Peyer's patch (tissue), 4 donors: ENCODE results near the gene CADPS. TPM values are rescaled to one million over a fixed set of nuclear protein-coding genes. Genes with fewer than 3 reads are reported as not detected.
A peak's percentile ranks its signal among the peaks of the same experiment; 100 is the strongest.

Experiments
- DNase-seq, 3 donors: peaks; one replicate each; pipeline ENCODE4 v3.0.0-alpha.2; 2017 to 2019
- H3K27ac ChIP-seq, 4 donors: fragments of 200-600 bp; sonication (generic); one replicate each; pipeline ENCODE4 v1.5.1; 2016 to 2019
- H3K27me3 ChIP-seq, 2 donors: fragments of 200-600 bp; sonication (generic); one replicate each; pipeline ENCODE4 v1.5.1; 2019
- H3K36me3 ChIP-seq, 3 donors: fragments of 200-600 bp; sonication (generic); one replicate each; pipeline ENCODE4 v1.5.1; 2016 to 2019
- H3K4me1 ChIP-seq, 4 donors: fragments of 200-600 bp; sonication (generic); one replicate each; pipeline ENCODE4 v1.5.1; 2016 to 2019
- H3K4me3 ChIP-seq, 4 donors: fragments of 200-600 bp; sonication (generic); 1 replicate in 3 of 4; 2 replicates in 1 of 4; pipeline ENCODE4 v1.5.1; 2016 to 2019; ENCODE audit warnings: mild to moderate bottlenecking in 1 of 4
- H3K9me3 ChIP-seq, 4 donors: fragments of 200-600 bp; sonication (generic); one replicate each; pipeline ENCODE4 v1.5.1; 2016 to 2019; ENCODE audit warnings: mild to moderate bottlenecking in 1 of 4
- CTCF ChIP-seq, 6 experiments: fragments of 450-650 bp in 4 of 6; fragments of 200-600 bp in 2 of 6; sonication (generic) in 1 of 6; IDR thresholded peaks; one replicate each; pipeline ENCODE4 v1.5.1; 2017 to 2019; ENCODE audit warnings: antibody characterized with exemption in 6 of 6, mild to moderate bottlenecking in 3 of 6, moderate library complexity in 1 of 6
- POLR2A ChIP-seq, 2 donors: fragments of 450-650 bp; IDR thresholded peaks; one replicate each; pipeline ENCODE4 v1.5.1; 2017; ENCODE audit warnings: antibody characterized with exemption in 2 of 2, mild to moderate bottlenecking in 2 of 2, moderate library complexity in 2 of 2
- total RNA-seq, 4 donors: library from RNA; depleted of rRNA; stranded (reverse); fragments of >200 nt; gene quantifications; one replicate each; pipeline ENCODE4 v1.1.0, GENCODE V29; 2016

Gene CADPS
- total RNA-seq, 4 donors from 2014 or later = 6.4 to 29.7 (median 18.1) TPM

DNA sequence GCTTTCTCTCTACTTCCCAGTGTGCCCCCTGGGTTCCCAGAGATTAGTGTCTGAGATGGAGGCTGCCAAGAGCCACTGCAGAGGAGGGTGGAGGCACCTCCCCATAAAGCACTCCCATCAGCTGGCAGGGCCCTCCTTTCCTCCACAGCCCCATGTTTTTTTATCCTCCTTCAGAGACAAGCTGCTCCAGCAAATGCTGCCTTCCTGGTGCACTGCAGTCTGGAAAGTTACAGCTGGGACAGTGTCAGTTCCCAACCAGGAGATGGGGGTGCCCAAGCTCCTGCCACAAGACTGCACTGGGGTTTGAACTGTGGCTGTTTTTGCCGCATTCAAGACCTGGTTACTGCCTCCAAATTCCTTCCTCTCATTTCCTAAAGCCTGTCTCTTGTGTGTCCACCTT is 206.1 kb downstream of the CADPS start:
- no peaks in the 10 kb centered on the region for H3K36me3 ChIP-seq
- no peaks in the 10 kb centered on the region for H3K4me1 ChIP-seq
- H3K27ac ChIP-seq = no peak overlapping the region
- no peak overlapping the region for H3K4me3 ChIP-seq
- no peaks in the 10 kb centered on the region for H3K27me3 ChIP-seq
- TF ChIP-seq POLR2A (IDR thresholded peaks at IDR 0.05) (no peak), CTCF (IDR thresholded peaks at IDR 0.05) (no peak)
- H3K9me3 ChIP-seq = no peaks in the 10 kb centered on the region
- no peak for DNase-seq

- H3K27me3 ChIP-seq = no peaks in the 10 kb centered on the region
- H3K4me3 ChIP-seq = no peak overlapping the region
- no peaks in the 10 kb centered on the region for H3K36me3 ChIP-seq
- no peaks in the 10 kb centered on the region for H3K4me1 ChIP-seq
- TF ChIP-seq CTCF (IDR thresholded peaks at IDR 0.05) = peak in 1 of 6 experiments; percentile 6
- no peak for TF ChIP-seq POLR2A (IDR thresholded peaks at IDR 0.05)
- no peak overlapping the region for H3K27ac ChIP-seq
- H3K9me3 ChIP-seq = no peaks in the 10 kb centered on the region
- no peak for DNase-seq
Measured at GRCh38 chr3:62667714-62668113, 207.5 kb downstream of the CADPS start.

GRCh38 chr3:62665627-62666437 is 209.4 kb downstream of the CADPS start:
- DNase-seq = peak in 2 of 3 donors; percentile 84 to 87
- Histone ChIP-seq H3K9me3 (no peaks in the 10 kb centered on the region), H3K27me3 (no peaks in the 10 kb centered on the region), H3K36me3 (no peaks in the 10 kb centered on the region), H3K27ac (no peak overlapping the region), H3K4me3 (no peak overlapping the region), H3K4me1 (no peaks in the 10 kb centered on the region)
- TF ChIP-seq POLR2A (IDR thresholded peaks at IDR 0.05) = no peak
- TF ChIP-seq CTCF (IDR thresholded peaks at IDR 0.05) = peak in 4 of 6 experiments; percentile 34 to 89 (median 84)

- no peaks in the 10 kb centered on the region for H3K9me3 ChIP-seq
- no peak for DNase-seq
- H3K36me3 ChIP-seq = no peaks in the 10 kb centered on the region
- TF ChIP-seq POLR2A (IDR thresholded peaks at IDR 0.05) (no peak), CTCF (IDR thresholded peaks at IDR 0.05) (no peak)
- no peak overlapping the region for H3K4me3 ChIP-seq
- H3K27ac ChIP-seq = no peak overlapping the region
- H3K27me3 ChIP-seq = no peaks in the 10 kb centered on the region
- no peaks in the 10 kb centered on the region for H3K4me1 ChIP-seq
Measured at GRCh38 chr3:62662677-62663076, 212.5 kb downstream of the CADPS start.

- Histone ChIP-seq H3K36me3 (no peaks in the 10 kb centered on the region), H3K9me3 (no peaks in the 10 kb centered on the region), H3K27ac (no peak overlapping the region), H3K4me1 (no peaks in the 10 kb centered on the region), H3K27me3 (no peaks in the 10 kb centered on the region), H3K4me3 (no peak overlapping the region)
- no peak for TF ChIP-seq POLR2A (IDR thresholded peaks at IDR 0.05)
- TF ChIP-seq CTCF (IDR thresholded peaks at IDR 0.05) = no peak
- DNase-seq = no peak
Measured at GRCh38 chr3:62659660-62660059, 215.6 kb downstream of the CADPS start.
